Gastroesophageal sphincter (tissue), 4 donors: ENCODE measurements around the gene ZCCHC17. TPM values are rescaled to one million over a fixed set of nuclear protein-coding genes. Genes with fewer than 3 reads are reported as not detected.

Source experiments
- ATAC-seq: fragments of 150-250 bp; one replicate; pipeline ENCODE4 v1.9.1; 2016; ENCODE audit warnings: mild to moderate bottlenecking, moderate library complexity
- H3K27ac ChIP-seq, 4 donors: fragments of 200-600 bp; sonication (generic) in 3 of 4; 1 replicate in 3 of 4; 2 replicates in 1 of 4; pipeline ENCODE4 v1.5.1; 2016 to 2019
- H3K27me3 ChIP-seq: fragments of 200-600 bp; sonication (generic); one replicate; pipeline ENCODE4 v1.5.1; 2019
- H3K36me3 ChIP-seq, 2 donors: fragments of 200-600 bp; sonication (generic); one replicate each; pipeline ENCODE4 v1.5.1; 2019; ENCODE audit warnings: control low read depth in 1 of 2
- H3K4me1 ChIP-seq, 3 donors: fragments of 200-600 bp; sonication (generic); 1 replicate in 2 of 3; 2 replicates in 1 of 3; pipeline ENCODE4 v1.5.1; 2016 to 2019; ENCODE audit warnings: control low read depth in 2 of 3
- H3K4me3 ChIP-seq, 2 donors: fragments of 200-600 bp; sonication (generic); one replicate each; pipeline ENCODE4 v1.5.1; 2019; ENCODE audit warnings: mild to moderate bottlenecking in 1 of 2, moderate library complexity in 1 of 2
- H3K9me3 ChIP-seq, 3 donors: fragments of 200-600 bp; sonication (generic); one replicate each; pipeline ENCODE4 v1.5.1; 2017 to 2019; ENCODE audit warnings: control low read depth in 2 of 3
- EP300 ChIP-seq: sonication (generic); formaldehyde crosslinking; IDR thresholded peaks from one replicate; pipeline ENCODE4 v1.6.1; 2017; ENCODE audit warnings: antibody characterized with exemption, mild to moderate bottlenecking
- POLR2A ChIP-seq, 2 donors: fragments of 450-650 bp; IDR thresholded peaks; one replicate each; pipeline ENCODE4 v1.6.1; 2017; ENCODE audit warnings: antibody characterized with exemption in 2 of 2, mild to moderate bottlenecking in 2 of 2, moderate library complexity in 1 of 2
- POLR2AphosphoS5 ChIP-seq: sonication (generic); formaldehyde crosslinking; IDR thresholded peaks from one replicate; pipeline ENCODE4 v1.6.1; 2017; ENCODE audit warnings: antibody characterized with exemption
- WGBS, 2 donors: methylation state at CpG; one replicate each; pipeline ENCODE4 v1.1.5; 2018; ENCODE audit warnings: low coverage in 1 of 2; 5-methylcytosine and 5-hydroxymethylcytosine counted together
- total RNA-seq, 4 donors: library from RNA; depleted of rRNA; stranded (reverse); fragments of >200 nt; gene quantifications; one replicate each; pipeline ENCODE4 v1.1.0, GENCODE V29; 2016
- TF ChIP-seq, protein P1 (sequence below), 4 experiments: fragments of 200-600 bp in 2 of 4; fragments of 450-650 bp in 2 of 4; sonication (generic) in 1 of 4; IDR thresholded peaks; one replicate each; pipeline ENCODE4 v1.5.1; 2017 to 2019; ENCODE audit warnings: antibody characterized with exemption in 4 of 4, mild to moderate bottlenecking in 2 of 4, moderate library complexity in 2 of 4

Gene ZCCHC17, protein sequence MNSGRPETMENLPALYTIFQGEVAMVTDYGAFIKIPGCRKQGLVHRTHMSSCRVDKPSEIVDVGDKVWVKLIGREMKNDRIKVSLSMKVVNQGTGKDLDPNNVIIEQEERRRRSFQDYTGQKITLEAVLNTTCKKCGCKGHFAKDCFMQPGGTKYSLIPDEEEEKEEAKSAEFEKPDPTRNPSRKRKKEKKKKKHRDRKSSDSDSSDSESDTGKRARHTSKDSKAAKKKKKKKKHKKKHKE
- total RNA-seq, result 10 to 100 TPM; 25.4 to 28.7 (median 27.4) TPM

DNA sequence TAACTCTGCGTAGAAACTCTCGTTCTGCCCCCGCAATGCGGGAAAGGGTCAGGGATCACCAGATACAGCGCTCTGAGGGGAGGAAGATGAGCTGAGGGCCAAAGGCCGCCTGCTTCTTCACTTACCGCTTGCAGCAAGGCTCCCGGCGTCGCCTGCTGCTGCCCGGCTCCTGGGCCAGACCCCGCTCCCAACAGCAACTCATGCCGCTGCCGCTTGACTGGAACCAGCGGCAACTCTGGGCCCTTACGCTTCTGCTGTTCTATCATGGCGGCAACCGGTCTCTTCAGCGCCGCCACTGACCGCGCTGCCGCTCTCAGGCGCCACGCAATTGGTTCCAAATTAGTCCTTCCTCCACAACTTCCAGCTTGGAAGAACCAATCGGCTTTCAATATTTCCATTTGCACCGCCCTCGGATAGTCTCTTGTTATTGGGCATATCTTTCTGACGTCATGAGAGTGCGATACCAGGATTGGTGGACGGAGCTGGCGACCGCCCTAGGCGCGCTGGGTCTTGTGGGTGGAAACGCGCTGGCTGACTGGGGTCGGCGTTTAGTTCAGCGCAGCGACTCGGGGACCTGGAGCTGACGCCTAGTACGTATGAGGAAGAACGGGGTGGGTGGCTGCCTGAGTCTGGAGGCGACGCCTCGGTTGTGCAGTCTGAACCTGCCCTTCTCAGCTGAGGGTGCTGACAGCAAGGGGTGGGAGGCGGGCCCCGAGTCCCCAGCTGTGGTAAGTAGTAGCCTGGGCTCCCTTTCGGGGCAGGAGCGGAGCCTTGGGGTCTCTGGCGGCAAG lies at the start of gene ZCCHC17, which contains the start of gene SNRNP40:
Gene ZCCHC17, plus strand, starts transcription at position 547 of the 791 bp plus-strand sequence. CDS start 13,067 bp downstream, outside the sequence.
Gene SNRNP40, minus strand, starts transcription at position 303 of the 791 bp plus-strand sequence. Its CDS starts 37 bp downstream, at position 266.
- Histone ChIP-seq H3K27me3 (no peaks in the 10 kb centered on the region), H3K36me3 (peaks cover 0 to 35% of the 10 kb centered on the region in 2 donors), H3K4me1 (peaks cover 6 to 57% (median 9%) of the 10 kb centered on the region in 3 donors), H3K27ac (peak within 1 kb of the TSS; percentile 87 to 97 (median 90)), H3K9me3 (no peaks in the 10 kb centered on the region), H3K4me3 (peak within 1 kb of the TSS; percentile 63 to 95)
- peak; percentile 89 for TF ChIP-seq POLR2AphosphoS5
- TF ChIP-seq EP300, result no peak
- TF ChIP-seq POLR2A (IDR thresholded peaks at IDR 0.05), result peak; percentile 71 to 76
- TF ChIP-seq, protein P1, sequence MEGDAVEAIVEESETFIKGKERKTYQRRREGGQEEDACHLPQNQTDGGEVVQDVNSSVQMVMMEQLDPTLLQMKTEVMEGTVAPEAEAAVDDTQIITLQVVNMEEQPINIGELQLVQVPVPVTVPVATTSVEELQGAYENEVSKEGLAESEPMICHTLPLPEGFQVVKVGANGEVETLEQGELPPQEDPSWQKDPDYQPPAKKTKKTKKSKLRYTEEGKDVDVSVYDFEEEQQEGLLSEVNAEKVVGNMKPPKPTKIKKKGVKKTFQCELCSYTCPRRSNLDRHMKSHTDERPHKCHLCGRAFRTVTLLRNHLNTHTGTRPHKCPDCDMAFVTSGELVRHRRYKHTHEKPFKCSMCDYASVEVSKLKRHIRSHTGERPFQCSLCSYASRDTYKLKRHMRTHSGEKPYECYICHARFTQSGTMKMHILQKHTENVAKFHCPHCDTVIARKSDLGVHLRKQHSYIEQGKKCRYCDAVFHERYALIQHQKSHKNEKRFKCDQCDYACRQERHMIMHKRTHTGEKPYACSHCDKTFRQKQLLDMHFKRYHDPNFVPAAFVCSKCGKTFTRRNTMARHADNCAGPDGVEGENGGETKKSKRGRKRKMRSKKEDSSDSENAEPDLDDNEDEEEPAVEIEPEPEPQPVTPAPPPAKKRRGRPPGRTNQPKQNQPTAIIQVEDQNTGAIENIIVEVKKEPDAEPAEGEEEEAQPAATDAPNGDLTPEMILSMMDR (IDR thresholded peaks at IDR 0.05), result peak in 1 of 4 experiments; percentile 29
- peak; percentile 99 for ATAC-seq
- 0 to 1% methylated on average over 9 to 24 of the region's 53 CpGs for WGBS, 2 donors

- ATAC-seq, result no peak
- TF ChIP-seq POLR2A (IDR thresholded peaks at IDR 0.05) (no peak), EP300 (no peak), POLR2AphosphoS5 (no peak)
- TF ChIP-seq, protein P1 (IDR thresholded peaks at IDR 0.05), result no peak
- no peak overlapping the region for H3K27ac ChIP-seq
- no peaks in the 10 kb centered on the region for H3K27me3 ChIP-seq
- no peak overlapping the region for H3K4me3 ChIP-seq
- H3K9me3 ChIP-seq, result no peaks in the 10 kb centered on the region
- no peaks in the 10 kb centered on the region for H3K4me1 ChIP-seq
- WGBS, 2 donors, result 86 to 91% methylated on average over 1 of the region's 4 CpGs
- H3K36me3 ChIP-seq, result no peaks in the 10 kb centered on the region
These were observed 48.6 kb upstream of the ZCCHC17 start for GRCh38 chr1:31248276-31248675.

GRCh38 chr1:31249854-31250253 lies 47.0 kb upstream of the ZCCHC17 start:
- no peak for ATAC-seq
- H3K4me1 ChIP-seq, result no peaks in the 10 kb centered on the region
- no peaks in the 10 kb centered on the region for H3K36me3 ChIP-seq
- H3K9me3 ChIP-seq, result no peaks in the 10 kb centered on the region
- WGBS, 2 donors, result 92 to 100% methylated on average over 2 of the region's 3 CpGs
- no peak overlapping the region for H3K27ac ChIP-seq
- no peaks in the 10 kb centered on the region for H3K27me3 ChIP-seq
- no peak overlapping the region for H3K4me3 ChIP-seq
- TF ChIP-seq, protein P1 (IDR thresholded peaks at IDR 0.05), result no peak
- no peak for TF ChIP-seq POLR2A (IDR thresholded peaks at IDR 0.05)
- no peak for TF ChIP-seq POLR2AphosphoS5
- TF ChIP-seq EP300, result no peak

- no peak overlapping the region for H3K27ac ChIP-seq
- ATAC-seq, result no peak
- H3K9me3 ChIP-seq, result no peaks in the 10 kb centered on the region
- no peaks in the 10 kb centered on the region for H3K4me1 ChIP-seq
- peaks cover 2 to 58% of the 10 kb centered on the region in 2 donors for H3K36me3 ChIP-seq
- no peaks in the 10 kb centered on the region for H3K27me3 ChIP-seq
- 100% methylated on average over 1 of the region's 1 CpG; no CpG with 5 or more reads in 1 of the 2 donors for WGBS, 2 donors
- H3K4me3 ChIP-seq, result no peak overlapping the region
- TF ChIP-seq, protein P1 (IDR thresholded peaks at IDR 0.05), result no peak
- TF ChIP-seq EP300, result no peak
- no peak for TF ChIP-seq POLR2AphosphoS5
- TF ChIP-seq POLR2A (IDR thresholded peaks at IDR 0.05), result no peak
These were observed 39.6 kb upstream of the ZCCHC17 start for GRCh38 chr1:31257213-31257612.
